ENCODE measurements around the gene ARG2. TPM values are rescaled to one million over a fixed set of nuclear protein-coding genes. Genes with fewer than 3 reads are reported as not detected.

Gene ARG2
- total and polyA plus RNA-seq, 4 experiments from 2014 or later, result 0.55 to 1.4 (median 1.3) TPM; not detected in 1

GRCh38 chr14:67674480-67675218 is 54.9 kb downstream of the ARG2 start, which contains the start of gene VTI1B:
Gene VTI1B (minus strand): TSS chr14:67674632. CDS start chr14:67674489, 143 bp downstream.
- peaks cover 22 to 54% (median 39%) of the 10 kb centered on the region in 4 donors for H3K4me1 Mint-ChIP-seq
- Histone ChIP-seq H3K27me3 (ENCODE audit: insufficient read depth, low read length) (no peaks in the 10 kb centered on the region), H3K4me1 (ENCODE audit: insufficient read depth, low read length) (peaks cover 48% of the 10 kb centered on the region), H3K4me3 (ENCODE audit: low read length in 2 of 2) (peak within 1 kb of the TSS; percentile 66 to 96), H3K36me3 (ENCODE audit: insufficient read depth, low read length) (no peaks in the 10 kb centered on the region), H3K27ac (ENCODE audit: low read depth, low read length) (peak within 1 kb of the TSS; percentile 87), H3K9me3 (ENCODE audit: control insufficient read depth in 1 of 2, low read length in 2 of 2) (no peaks in the 10 kb centered on the region)
- peak within 1 kb of the TSS; percentile 86 to 94 (median 91) for H3K4me3 Mint-ChIP-seq
- H3K27me3 Mint-ChIP-seq, result no peaks in the 10 kb centered on the region
- H3K9me3 Mint-ChIP-seq, result no peaks in the 10 kb centered on the region
- DNase-seq, result peak; percentile 78 to 85 (median 81)
- ChIA-PET CTCF (ENCODE audit: partially characterized antibody) (interaction anchor here (0.9 to 1.9 kb wide), 8 partner anchors 17 to 75 kb away, joined by 3 to 10 read pairs (median 5); partner anchors contain the start of gene PIGH), POLR2A (ENCODE audit: partially characterized antibody) (interaction anchor here (0.6 to 3.3 kb wide), 11 partner anchors 13 to 1724 kb away, joined by 3 to 28 read pairs (median 3); partner anchors contain the start of genes ATP6V1D, EIF2S1, ERH and PIGH)
- intact Hi-C loops (cut with micrococcal nuclease), result loop anchor here (1.0 to 2.0 kb wide), 5 partner anchors 21 to 1724 kb away; partner anchors contain the start of genes ARG2, ERH, PIGH and RAD51B
- H3K36me3 Mint-ChIP-seq, result peaks cover 0 to 10% of the 10 kb centered on the region in 2 donors
- H3K27ac Mint-ChIP-seq, result peak within 1 kb of the TSS; percentile 72 to 95 (median 92)

- Mint-ChIP-seq H3K4me3 (peak overlapping the region; percentile 86 to 94 (median 90)), H3K27ac (peak overlapping the region; percentile 72 to 95 (median 92))
- POLR2A ChIA-PET (ENCODE audit: partially characterized antibody), result interaction anchor here (0.8 to 3.3 kb wide), 9 partner anchors 12 to 1723 kb away, joined by 3 to 28 read pairs (median 3); partner anchors contain the start of genes ATP6V1D, EIF2S1, ERH and PIGH
Observed at GRCh38 chr14:67675219-67675582, 55.5 kb downstream of the ARG2 start.

GRCh38 chr14:67679006-67679405 is 59.3 kb downstream of the ARG2 start:
- POLR2A ChIA-PET (ENCODE audit: partially characterized antibody), result interaction anchor here (0.6 kb wide), 1 partner anchor 119 kb away, joined by 3 read pairs; no protein-coding TSS in a partner anchor
- CTCF ChIA-PET (ENCODE audit: partially characterized antibody), result interaction anchor here (1.0 to 1.2 kb wide), 2 partner anchors 25 to 92 kb away, joined by 3 read pairs; no protein-coding TSS in a partner anchor
- intact Hi-C loops (cut with micrococcal nuclease), result no loop called here

More at GRCh38 chr14:67675219-67675582, 55.5 kb downstream of the ARG2 start:
- Mint-ChIP-seq H3K9me3 (no peaks in the 10 kb centered on the region), H3K4me1 (peaks cover 19 to 48% (median 35%) of the 10 kb centered on the region in 4 donors), H3K27me3 (no peaks in the 10 kb centered on the region), H3K36me3 (peaks cover 0 to 11% of the 10 kb centered on the region in 2 donors)
- H3K4me3 ChIP-seq (ENCODE audit: low read length in 2 of 2), result peak overlapping the region; percentile 66 to 96
- H3K4me1 ChIP-seq (ENCODE audit: insufficient read depth, low read length), result peaks cover 43% of the 10 kb centered on the region
- peak overlapping the region; percentile 87 for H3K27ac ChIP-seq (ENCODE audit: low read depth, low read length)
- no peak for DNase-seq
- intact Hi-C loops (cut with micrococcal nuclease), result loop anchor here (2.0 kb wide), 3 partner anchors 56 to 1724 kb away; partner anchors contain the start of genes ARG2, ERH, PIGH and SLC39A9
- no peaks in the 10 kb centered on the region for H3K9me3 ChIP-seq (ENCODE audit: control insufficient read depth in 1 of 2, low read length in 2 of 2)
- H3K27me3 ChIP-seq (ENCODE audit: insufficient read depth, low read length), result no peaks in the 10 kb centered on the region
- no peaks in the 10 kb centered on the region for H3K36me3 ChIP-seq (ENCODE audit: insufficient read depth, low read length)
- CTCF ChIA-PET (ENCODE audit: partially characterized antibody), result interaction anchor here (0.9 to 1.9 kb wide), 4 partner anchors 29 to 75 kb away, joined by 3 to 10 read pairs (median 4); partner anchors contain the start of gene PIGH

GRCh38 chr14:67680121-67680602 is 60.4 kb downstream of the ARG2 start:
- H3K27me3 ChIP-seq (ENCODE audit: insufficient read depth, low read length), result no peaks in the 10 kb centered on the region
- H3K36me3 Mint-ChIP-seq, result peaks cover 16 to 47% of the 10 kb centered on the region in 2 donors
- no peak overlapping the region for H3K27ac ChIP-seq (ENCODE audit: low read depth, low read length)
- no peaks in the 10 kb centered on the region for H3K27me3 Mint-ChIP-seq
- H3K27ac Mint-ChIP-seq, result peak overlapping the region in 3 of 7 donors; percentile 25 to 78 (median 42)
- H3K9me3 Mint-ChIP-seq, result no peaks in the 10 kb centered on the region
- ChIA-PET CTCF (ENCODE audit: partially characterized antibody) (interaction anchor here (0.6 to 1.2 kb wide), 4 partner anchors 61 to 320 kb away, joined by 3 read pairs; partner anchors contain the start of gene ATP6V1D), POLR2A (ENCODE audit: partially characterized antibody) (no interaction called here)
- peaks cover 10% of the 10 kb centered on the region for H3K4me1 ChIP-seq (ENCODE audit: insufficient read depth, low read length)
- H3K36me3 ChIP-seq (ENCODE audit: insufficient read depth, low read length), result no peaks in the 10 kb centered on the region
- H3K4me1 Mint-ChIP-seq, result peaks cover 11 to 30% (median 17%) of the 10 kb centered on the region in 4 donors
- intact Hi-C loops (cut with micrococcal nuclease), result no loop called here
- DNase-seq, result no peak
- H3K9me3 ChIP-seq (ENCODE audit: control insufficient read depth in 1 of 2, low read length in 2 of 2), result no peaks in the 10 kb centered on the region
- no peak overlapping the region for H3K4me3 Mint-ChIP-seq
- H3K4me3 ChIP-seq (ENCODE audit: low read length in 2 of 2), result no peak overlapping the region

More at GRCh38 chr14:67679006-67679405, 59.3 kb downstream of the ARG2 start:
- Histone ChIP-seq H3K4me3 (ENCODE audit: low read length in 2 of 2) (no peak overlapping the region), H3K4me1 (ENCODE audit: insufficient read depth, low read length) (peaks cover 11% of the 10 kb centered on the region), H3K27me3 (ENCODE audit: insufficient read depth, low read length) (no peaks in the 10 kb centered on the region), H3K27ac (ENCODE audit: low read depth, low read length) (no peak overlapping the region), H3K36me3 (ENCODE audit: insufficient read depth, low read length) (no peaks in the 10 kb centered on the region), H3K9me3 (ENCODE audit: control insufficient read depth in 1 of 2, low read length in 2 of 2) (no peaks in the 10 kb centered on the region)
- no peak for DNase-seq
- H3K36me3 Mint-ChIP-seq, result peaks cover 9 to 38% of the 10 kb centered on the region in 2 donors
- peaks cover 11 to 31% (median 19%) of the 10 kb centered on the region in 4 donors for H3K4me1 Mint-ChIP-seq
- no peaks in the 10 kb centered on the region for H3K9me3 Mint-ChIP-seq
- no peak overlapping the region for H3K4me3 Mint-ChIP-seq
- H3K27me3 Mint-ChIP-seq, result no peaks in the 10 kb centered on the region
- peak overlapping the region in 3 of 7 donors; percentile 7 to 56 (median 47) for H3K27ac Mint-ChIP-seq

- Histone ChIP-seq H3K27ac (ENCODE audit: low read depth, low read length) (no peak overlapping the region), H3K4me1 (ENCODE audit: insufficient read depth, low read length) (peaks cover 10% of the 10 kb centered on the region), H3K4me3 (ENCODE audit: low read length in 2 of 2) (no peak overlapping the region), H3K36me3 (ENCODE audit: insufficient read depth, low read length) (no peaks in the 10 kb centered on the region), H3K27me3 (ENCODE audit: insufficient read depth, low read length) (no peaks in the 10 kb centered on the region), H3K9me3 (ENCODE audit: control insufficient read depth in 1 of 2, low read length in 2 of 2) (no peaks in the 10 kb centered on the region)
- DNase-seq, result no peak
- H3K27ac Mint-ChIP-seq, result peak overlapping the region in 4 of 7 donors; percentile 18 to 78 (median 66)
- H3K9me3 Mint-ChIP-seq, result no peaks in the 10 kb centered on the region
- intact Hi-C loops (cut with micrococcal nuclease), result no loop called here
- H3K36me3 Mint-ChIP-seq, result peaks cover 19 to 54% of the 10 kb centered on the region in 2 donors
- H3K4me1 Mint-ChIP-seq, result peaks cover 9 to 30% (median 14%) of the 10 kb centered on the region in 4 donors
- ChIA-PET CTCF (ENCODE audit: partially characterized antibody) (interaction anchor here (0.6 to 1.2 kb wide), 3 partner anchors 62 to 321 kb away, joined by 3 read pairs; partner anchors contain the start of gene ATP6V1D), POLR2A (ENCODE audit: partially characterized antibody) (no interaction called here)
- no peaks in the 10 kb centered on the region for H3K27me3 Mint-ChIP-seq
- no peak overlapping the region for H3K4me3 Mint-ChIP-seq
Observed at GRCh38 chr14:67680941-67681340, 61.2 kb downstream of the ARG2 start.

- Mint-ChIP-seq H3K4me3 (no peak overlapping the region), H3K4me1 (peaks cover 5 to 16% (median 11%) of the 10 kb centered on the region in 4 donors), H3K36me3 (peaks cover 39 to 66% of the 10 kb centered on the region in 2 donors), H3K9me3 (no peaks in the 10 kb centered on the region), H3K27ac (peak overlapping the region in 2 of 7 donors; percentile 15 to 64), H3K27me3 (no peaks in the 10 kb centered on the region)
- H3K9me3 ChIP-seq (ENCODE audit: control insufficient read depth in 1 of 2, low read length in 2 of 2), result no peaks in the 10 kb centered on the region
- H3K4me3 ChIP-seq (ENCODE audit: low read length in 2 of 2), result no peak overlapping the region
- H3K27me3 ChIP-seq (ENCODE audit: insufficient read depth, low read length), result no peaks in the 10 kb centered on the region
- ChIA-PET CTCF (ENCODE audit: partially characterized antibody) (interaction anchor here (1.9 kb wide), 1 partner anchor 20 kb away, joined by 7 read pairs; no protein-coding TSS in a partner anchor), POLR2A (ENCODE audit: partially characterized antibody) (no interaction called here)
- DNase-seq, result no peak
- no peak overlapping the region for H3K27ac ChIP-seq (ENCODE audit: low read depth, low read length)
- intact Hi-C loops (cut with micrococcal nuclease), result no loop called here
- H3K4me1 ChIP-seq (ENCODE audit: insufficient read depth, low read length), result no peaks in the 10 kb centered on the region
- peaks cover 16% of the 10 kb centered on the region for H3K36me3 ChIP-seq (ENCODE audit: insufficient read depth, low read length)
Observed at GRCh38 chr14:67683842-67684241, 64.1 kb downstream of the ARG2 start.

Data from CD4-positive, alpha-beta memory T cell (primary cell).